ENCODE measurements around the gene ATP11A. TPM values are rescaled to one million over a fixed set of nuclear protein-coding genes. Genes with fewer than 3 reads are reported as not detected.

The ATP11A gene
- total RNA-seq, 1 experiment from 2014 or later, result 65.3 TPM

DNA sequence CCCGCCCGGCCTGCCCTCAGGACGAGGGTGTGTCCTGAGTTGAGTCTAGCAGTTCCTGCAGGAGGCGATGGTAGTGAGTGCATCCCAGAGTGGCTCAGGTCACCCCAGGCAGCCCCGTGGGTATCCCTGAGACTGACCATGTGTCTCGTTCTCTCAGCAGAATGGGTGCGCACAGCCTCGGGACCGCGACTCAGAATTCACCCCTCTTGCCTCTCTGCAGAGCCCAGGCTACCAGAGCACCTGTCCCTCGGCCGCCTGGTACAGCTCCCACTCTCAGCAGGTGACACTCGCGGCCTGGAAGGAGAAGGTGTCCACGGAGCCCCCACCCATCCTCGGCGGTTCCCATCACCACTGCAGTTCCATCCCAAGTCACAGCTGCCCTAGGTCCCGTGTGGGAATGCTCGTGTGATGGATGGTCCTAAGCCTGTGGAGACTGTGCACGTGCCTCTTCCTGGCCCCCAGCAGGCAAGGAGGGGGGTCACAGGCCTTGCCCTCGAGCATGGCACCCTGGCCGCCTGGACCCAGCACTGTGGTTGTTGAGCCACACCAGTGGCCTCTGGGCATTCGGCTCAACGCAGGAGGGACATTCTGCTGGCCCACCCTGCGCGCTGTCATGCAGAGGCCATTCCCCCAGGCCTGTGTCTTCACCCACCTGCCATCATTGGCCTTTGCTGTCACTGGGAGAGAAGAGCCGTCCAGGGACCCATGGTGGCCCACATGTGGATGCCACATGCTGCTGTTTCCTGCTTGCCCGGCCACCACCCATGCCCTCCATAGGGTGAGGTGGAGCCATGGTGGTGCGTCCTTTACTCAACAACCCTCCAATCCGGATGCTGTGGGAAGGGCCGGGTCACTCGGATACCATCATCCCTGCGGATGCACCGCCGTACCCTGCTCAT is 192.1 kb downstream of the ATP11A start:
- no peak overlapping the region for H3K18ac ChIP-seq (ENCODE audit: insufficient read length, low read depth, low read length)
- no peak overlapping the region for H3K27ac ChIP-seq (ENCODE audit: insufficient read length, low read depth, low read length)
- no peak overlapping the region for H4K5ac ChIP-seq (ENCODE audit: insufficient read length, low read depth, low read length)
- no peaks in the 10 kb centered on the region for H3K79me1 ChIP-seq (ENCODE audit: insufficient read depth, low read depth, low read length, poor library complexity, severe bottlenecking)
- no peaks in the 10 kb centered on the region for H3K9me3 ChIP-seq (ENCODE audit: control insufficient read depth, low read depth, low read length)
- no peaks in the 10 kb centered on the region; the same call in 1 of the 2 replicates for H3K27me3 Mint-ChIP-seq (ENCODE audit: low read depth)
- WGBS (ENCODE audit: extremely low coverage, insufficient read length, low lambda C conversion rate), result no CpG with 5 or more reads among the region's 35 CpGs
- no peak overlapping the region for H3K23ac ChIP-seq (ENCODE audit: insufficient read length, low read depth, low read length)
- H2BK15ac ChIP-seq (ENCODE audit: low read depth, low read length), result no peak overlapping the region
- H3K14ac ChIP-seq (ENCODE audit: insufficient read depth, low read length), result no peak overlapping the region
- no peak overlapping the region for H2BK12ac ChIP-seq (ENCODE audit: insufficient read length, low read depth, low read length)
- H2AK5ac ChIP-seq (ENCODE audit: insufficient read length, low read length), result no peak overlapping the region
- no peak overlapping the region for H2BK120ac ChIP-seq (ENCODE audit: low read depth, low read length, poor library complexity, severe bottlenecking)
- H3K27me3 ChIP-seq (ENCODE audit: insufficient read depth, low read length), result no peaks in the 10 kb centered on the region
- peaks cover 2 to 29% (median 27%) of the 10 kb centered on the region in 3 experiments; a peak in 6 of 7 replicates for H3K36me3 Mint-ChIP-seq (ENCODE audit: insufficient read depth in 1 of 3, low read depth in 3 of 3)
- no peaks in the 10 kb centered on the region for H3K23me2 ChIP-seq (ENCODE audit: insufficient read length, low read depth, low read length, poor library complexity, severe bottlenecking)
- H4K91ac ChIP-seq (ENCODE audit: insufficient read length, low read depth, low read length), result no peak overlapping the region
- no peak overlapping the region for H2AFZ ChIP-seq (ENCODE audit: low read length)
- H3K4me2 ChIP-seq (ENCODE audit: insufficient read depth, insufficient read length, low read length), result no peak overlapping the region
- no peak overlapping the region for H3K27ac Mint-ChIP-seq
- DNase-seq, result no peak
- TF ChIP-seq, protein P1, sequence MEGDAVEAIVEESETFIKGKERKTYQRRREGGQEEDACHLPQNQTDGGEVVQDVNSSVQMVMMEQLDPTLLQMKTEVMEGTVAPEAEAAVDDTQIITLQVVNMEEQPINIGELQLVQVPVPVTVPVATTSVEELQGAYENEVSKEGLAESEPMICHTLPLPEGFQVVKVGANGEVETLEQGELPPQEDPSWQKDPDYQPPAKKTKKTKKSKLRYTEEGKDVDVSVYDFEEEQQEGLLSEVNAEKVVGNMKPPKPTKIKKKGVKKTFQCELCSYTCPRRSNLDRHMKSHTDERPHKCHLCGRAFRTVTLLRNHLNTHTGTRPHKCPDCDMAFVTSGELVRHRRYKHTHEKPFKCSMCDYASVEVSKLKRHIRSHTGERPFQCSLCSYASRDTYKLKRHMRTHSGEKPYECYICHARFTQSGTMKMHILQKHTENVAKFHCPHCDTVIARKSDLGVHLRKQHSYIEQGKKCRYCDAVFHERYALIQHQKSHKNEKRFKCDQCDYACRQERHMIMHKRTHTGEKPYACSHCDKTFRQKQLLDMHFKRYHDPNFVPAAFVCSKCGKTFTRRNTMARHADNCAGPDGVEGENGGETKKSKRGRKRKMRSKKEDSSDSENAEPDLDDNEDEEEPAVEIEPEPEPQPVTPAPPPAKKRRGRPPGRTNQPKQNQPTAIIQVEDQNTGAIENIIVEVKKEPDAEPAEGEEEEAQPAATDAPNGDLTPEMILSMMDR (conservative IDR thresholded peaks at IDR 0.05), result no peak
- H3T11ph ChIP-seq (ENCODE audit: low read length), result no peak overlapping the region
- H3K4me1 ChIP-seq (ENCODE audit: insufficient read depth, low read length), result no peaks in the 10 kb centered on the region
- no peak overlapping the region for H3K56ac ChIP-seq (ENCODE audit: insufficient read length, low read depth, low read length)
- no peak overlapping the region for H3K4ac ChIP-seq (ENCODE audit: low read depth, low read length)
- H3K4me1 Mint-ChIP-seq, result peaks cover 0 to 9% of the 10 kb centered on the region in 2 experiments; a peak in 2 of 4 replicates
- H4K8ac ChIP-seq (replicated peaks; ENCODE audit: insufficient read length, low read depth, low read length), result no peak overlapping the region
- no peak overlapping the region for H3K4me3 Mint-ChIP-seq
- H2BK20ac ChIP-seq (ENCODE audit: low read depth, low read length, poor library complexity, severe bottlenecking), result no peak overlapping the region
- H3K79me2 ChIP-seq (ENCODE audit: insufficient read depth, low read length), result no peaks in the 10 kb centered on the region
- H2BK5ac ChIP-seq (ENCODE audit: insufficient read length, low read length), result no peak overlapping the region
- no peak overlapping the region for H3K9ac ChIP-seq (ENCODE audit: extremely low read depth, insufficient read length, low read length)
- no peaks in the 10 kb centered on the region for H4K20me1 ChIP-seq (ENCODE audit: control insufficient read depth, insufficient read depth, insufficient read length)
- no peaks in the 10 kb centered on the region for H3K9me3 Mint-ChIP-seq

All from H9 (cell line).